ENCODE results near the gene CLIP4. TPM values are rescaled to one million over a fixed set of nuclear protein-coding genes. Genes with fewer than 3 reads are reported as not detected.

Gene CLIP4
- total and polyA plus RNA-seq, 2 of the 13 experiments (the other 11 are each of a cell fraction or from before 2014, with no cell fraction given), result 0.46 to 0.49 TPM

DNA sequence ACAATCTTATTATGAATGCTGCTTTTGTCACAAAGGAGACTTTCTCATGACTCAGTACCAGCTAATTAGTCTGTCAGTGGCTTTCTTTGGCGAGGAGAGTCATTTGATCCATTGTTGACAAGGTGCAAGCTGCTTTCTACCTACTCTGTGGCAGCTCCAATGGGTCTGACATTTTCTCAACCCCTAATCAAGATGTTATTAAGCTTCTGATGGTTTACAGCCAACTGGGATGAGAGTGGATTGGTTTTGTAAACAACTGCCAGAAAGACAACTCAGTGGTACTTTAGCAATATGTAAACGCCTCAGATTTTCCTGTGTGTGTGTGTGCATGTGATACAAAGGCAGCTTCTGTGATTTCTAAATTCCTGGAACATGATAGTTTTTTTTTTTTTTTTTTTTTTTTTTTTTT, 8.2 kb upstream of the CLIP4 start (continued):
- TF ChIP-seq, protein P1, sequence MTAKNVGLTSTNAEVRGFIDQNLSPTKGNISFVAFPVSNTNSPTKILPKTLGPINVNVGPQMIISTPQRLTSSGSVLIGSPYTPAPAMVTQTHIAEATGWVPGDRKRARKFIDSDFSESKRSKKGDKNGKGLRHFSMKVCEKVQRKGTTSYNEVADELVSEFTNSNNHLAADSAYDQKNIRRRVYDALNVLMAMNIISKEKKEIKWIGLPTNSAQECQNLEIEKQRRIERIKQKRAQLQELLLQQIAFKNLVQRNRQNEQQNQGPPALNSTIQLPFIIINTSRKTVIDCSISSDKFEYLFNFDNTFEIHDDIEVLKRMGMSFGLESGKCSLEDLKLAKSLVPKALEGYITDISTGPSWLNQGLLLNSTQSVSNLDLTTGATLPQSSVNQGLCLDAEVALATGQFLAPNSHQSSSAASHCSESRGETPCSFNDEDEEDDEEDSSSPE (CRISPR knock-in tag; IDR thresholded peaks at IDR 0.05), result no peak
- TF ChIP-seq NR2F2 (IDR thresholded peaks at IDR 0.05; ENCODE audit: borderline replicate concordance, low read depth) (no peak), SP140L (CRISPR knock-in tag; IDR thresholded peaks at IDR 0.05; ENCODE audit: borderline replicate concordance) (no peak), FOXA3 (CRISPR knock-in tag; IDR thresholded peaks at IDR 0.05) (0 out of 2 replicates have a peak, but pooled peaks have one; percentile 35), SOX5 (CRISPR knock-in tag; IDR thresholded peaks at IDR 0.05; ENCODE audit: borderline replicate concordance) (peak; percentile 30; the same call in 1 of the 2 replicates), ZNF644 (CRISPR knock-in tag; IDR thresholded peaks at IDR 0.05; ENCODE audit: low read depth) (peak; percentile 57; the same call in 1 of the 2 replicates), KMT2A (CRISPR knock-in tag; IDR thresholded peaks at IDR 0.05) (no peak), ZNF746 (CRISPR knock-in tag; IDR thresholded peaks at IDR 0.05) (no peak), HDAC6 (IDR thresholded peaks at IDR 0.05; ENCODE audit: low read depth, low read length) (no peak), NKX3-1 (CRISPR knock-in tag; IDR thresholded peaks at IDR 0.05) (no peak), MIXL1 (CRISPR knock-in tag; IDR thresholded peaks at IDR 0.05) (no peak), ZSCAN20 (CRISPR knock-in tag; IDR thresholded peaks at IDR 0.05; ENCODE audit: borderline replicate concordance) (no peak), STAT5B (CRISPR knock-in tag; IDR thresholded peaks at IDR 0.05) (no peak), MAZ (IDR thresholded peaks at IDR 0.05; ENCODE audit: borderline replicate concordance, low read depth, low read length) (no peak), MAZ (CRISPR knock-in tag; IDR thresholded peaks at IDR 0.05; ENCODE audit: low read depth) (no peak)
- TF ChIP-seq, protein P2, sequence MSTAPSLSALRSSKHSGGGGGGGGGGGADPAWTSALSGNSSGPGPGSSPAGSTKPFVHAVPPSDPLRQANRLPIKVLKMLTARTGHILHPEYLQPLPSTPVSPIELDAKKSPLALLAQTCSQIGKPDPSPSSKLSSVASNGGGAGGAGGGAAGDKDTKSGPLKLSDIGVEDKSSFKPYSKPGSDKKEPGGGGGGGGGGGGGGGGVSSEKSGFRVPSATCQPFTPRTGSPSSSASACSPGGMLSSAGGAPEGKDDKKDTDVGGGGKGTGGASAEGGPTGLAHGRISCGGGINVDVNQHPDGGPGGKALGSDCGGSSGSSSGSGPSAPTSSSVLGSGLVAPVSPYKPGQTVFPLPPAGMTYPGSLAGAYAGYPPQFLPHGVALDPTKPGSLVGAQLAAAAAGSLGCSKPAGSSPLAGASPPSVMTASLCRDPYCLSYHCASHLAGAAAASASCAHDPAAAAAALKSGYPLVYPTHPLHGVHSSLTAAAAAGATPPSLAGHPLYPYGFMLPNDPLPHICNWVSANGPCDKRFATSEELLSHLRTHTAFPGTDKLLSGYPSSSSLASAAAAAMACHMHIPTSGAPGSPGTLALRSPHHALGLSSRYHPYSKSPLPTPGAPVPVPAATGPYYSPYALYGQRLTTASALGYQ (CRISPR knock-in tag; IDR thresholded peaks at IDR 0.05), result no peak
- TF ChIP-seq, protein P3, sequence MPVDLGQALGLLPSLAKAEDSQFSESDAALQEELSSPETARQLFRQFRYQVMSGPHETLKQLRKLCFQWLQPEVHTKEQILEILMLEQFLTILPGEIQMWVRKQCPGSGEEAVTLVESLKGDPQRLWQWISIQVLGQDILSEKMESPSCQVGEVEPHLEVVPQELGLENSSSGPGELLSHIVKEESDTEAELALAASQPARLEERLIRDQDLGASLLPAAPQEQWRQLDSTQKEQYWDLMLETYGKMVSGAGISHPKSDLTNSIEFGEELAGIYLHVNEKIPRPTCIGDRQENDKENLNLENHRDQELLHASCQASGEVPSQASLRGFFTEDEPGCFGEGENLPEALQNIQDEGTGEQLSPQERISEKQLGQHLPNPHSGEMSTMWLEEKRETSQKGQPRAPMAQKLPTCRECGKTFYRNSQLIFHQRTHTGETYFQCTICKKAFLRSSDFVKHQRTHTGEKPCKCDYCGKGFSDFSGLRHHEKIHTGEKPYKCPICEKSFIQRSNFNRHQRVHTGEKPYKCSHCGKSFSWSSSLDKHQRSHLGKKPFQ (CRISPR knock-in tag; IDR thresholded peaks at IDR 0.05; ENCODE audit: insufficient replicate concordance), result no peak
